NCI-H128 (cell line): Measurements from ENCODE around the gene PHLDA1.
"Not testable (repeated sequence)": the region's sequence is repeated elsewhere in the genome, so short reads cannot be mapped to it uniquely, and the experiment has no call there.

ENCODE experiments used
- DNase-seq: peaks from one replicate; lab custom pipeline; 2025; ENCODE audit not compliant: unreplicated experiment; lab: John Stamatoyannopoulos, UW

Gene PHLDA1

DNA sequence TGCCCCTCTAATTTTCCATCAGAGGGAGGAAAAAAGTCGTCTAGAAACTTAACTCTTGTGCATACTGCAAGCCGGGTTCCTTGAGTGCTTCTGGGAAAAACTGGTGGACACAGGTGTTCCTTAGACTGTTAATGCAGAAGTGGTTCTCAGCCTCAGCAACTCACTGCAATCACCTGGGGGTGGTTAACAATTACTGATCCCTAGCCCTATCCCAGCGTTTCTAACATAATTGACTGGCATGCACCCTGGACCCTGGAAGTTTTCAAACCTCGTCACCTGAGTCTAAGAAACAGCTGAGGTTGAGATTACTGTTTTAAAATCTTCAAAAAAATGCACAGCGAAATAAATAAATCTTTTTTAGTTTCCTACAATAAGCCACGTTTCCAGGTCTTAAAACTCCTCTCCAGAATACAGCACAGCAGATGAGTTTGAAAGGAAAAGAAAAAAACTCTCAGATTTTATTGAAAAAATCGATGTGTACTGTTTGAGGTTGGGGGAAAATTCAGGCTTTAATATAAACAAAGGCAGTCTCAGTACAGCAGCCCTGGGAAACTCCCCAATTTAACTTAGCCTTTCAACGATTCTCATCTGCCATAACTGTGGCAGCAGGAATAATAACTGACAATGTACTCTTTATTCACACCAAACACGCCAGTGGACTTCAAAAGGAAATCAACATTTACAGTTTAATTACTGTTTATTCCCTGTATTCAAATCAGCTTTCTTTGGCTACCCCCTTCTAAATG, 45.4 kb downstream of the PHLDA1 start:
- no peak for DNase-seq

DNA sequence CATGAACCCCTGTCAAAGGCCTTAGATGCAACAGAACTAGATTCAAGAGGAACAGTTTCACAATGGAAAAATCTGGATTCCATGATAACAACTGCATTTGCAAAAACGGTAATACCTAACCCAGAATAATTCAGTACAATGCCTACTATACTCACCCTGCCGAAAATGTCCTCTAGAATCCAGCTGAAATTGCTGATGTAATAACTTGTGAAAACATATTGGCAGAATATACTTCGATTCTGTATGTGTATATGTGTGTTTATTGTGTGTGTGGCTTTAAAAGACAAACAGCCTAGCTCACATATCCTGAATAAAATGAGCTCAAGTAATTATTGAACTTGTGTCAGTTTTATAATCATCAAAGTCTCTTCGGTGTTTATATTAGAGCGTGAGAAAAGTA, 46.0 kb downstream of the PHLDA1 start:
- DNase-seq: no peak

DNA sequence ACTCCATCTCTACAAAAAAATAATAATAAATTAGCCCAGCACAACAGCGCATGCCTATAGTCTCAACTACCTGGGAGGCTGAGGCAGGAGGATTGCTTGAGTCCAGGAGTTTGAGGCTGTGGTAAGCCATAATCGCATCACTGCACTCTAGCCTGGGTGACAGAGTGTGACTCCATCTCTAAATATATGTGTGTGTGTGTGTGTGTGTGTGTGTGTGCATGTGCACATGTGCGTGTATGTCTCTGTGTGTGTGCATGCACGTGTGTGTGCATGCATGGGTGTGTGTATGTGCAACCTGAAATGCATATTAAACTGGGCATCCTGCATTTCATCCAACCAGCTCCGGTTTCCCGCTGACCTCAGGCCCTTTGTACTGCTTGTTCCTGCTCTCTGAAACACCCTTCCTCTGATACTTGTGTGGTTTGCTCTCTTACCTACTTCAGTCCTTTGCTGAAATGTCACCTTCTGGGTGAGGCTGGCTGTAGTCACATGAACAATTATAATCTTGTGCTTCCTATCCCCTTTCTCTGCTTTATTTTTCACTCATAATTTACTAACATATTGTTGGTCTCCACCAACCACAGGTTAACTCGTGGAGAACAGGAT, 46.9 kb downstream of the PHLDA1 start:
- DNase-seq: no peak

DNA sequence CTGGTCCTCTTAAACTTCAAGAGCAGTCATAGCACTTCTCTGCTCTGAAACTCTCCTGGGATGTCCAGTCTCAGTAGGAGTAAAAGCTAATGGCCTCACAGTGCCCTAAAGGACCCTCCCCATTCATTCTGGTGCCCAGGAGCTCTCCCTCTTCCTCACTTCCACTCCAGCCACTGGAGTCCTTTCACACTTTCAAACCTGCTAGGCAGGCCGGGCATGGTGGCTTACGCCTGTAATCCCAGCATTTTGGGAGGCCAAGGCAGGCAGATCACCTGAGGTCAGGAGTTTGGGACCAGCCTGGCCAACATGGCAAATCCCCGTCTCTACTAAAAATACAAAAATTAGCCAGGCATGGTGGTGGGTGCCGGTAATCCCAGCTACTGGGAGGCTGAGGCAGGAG, 47.7 kb downstream of the PHLDA1 start:
- DNase-seq: not testable (repeated sequence)

DNA sequence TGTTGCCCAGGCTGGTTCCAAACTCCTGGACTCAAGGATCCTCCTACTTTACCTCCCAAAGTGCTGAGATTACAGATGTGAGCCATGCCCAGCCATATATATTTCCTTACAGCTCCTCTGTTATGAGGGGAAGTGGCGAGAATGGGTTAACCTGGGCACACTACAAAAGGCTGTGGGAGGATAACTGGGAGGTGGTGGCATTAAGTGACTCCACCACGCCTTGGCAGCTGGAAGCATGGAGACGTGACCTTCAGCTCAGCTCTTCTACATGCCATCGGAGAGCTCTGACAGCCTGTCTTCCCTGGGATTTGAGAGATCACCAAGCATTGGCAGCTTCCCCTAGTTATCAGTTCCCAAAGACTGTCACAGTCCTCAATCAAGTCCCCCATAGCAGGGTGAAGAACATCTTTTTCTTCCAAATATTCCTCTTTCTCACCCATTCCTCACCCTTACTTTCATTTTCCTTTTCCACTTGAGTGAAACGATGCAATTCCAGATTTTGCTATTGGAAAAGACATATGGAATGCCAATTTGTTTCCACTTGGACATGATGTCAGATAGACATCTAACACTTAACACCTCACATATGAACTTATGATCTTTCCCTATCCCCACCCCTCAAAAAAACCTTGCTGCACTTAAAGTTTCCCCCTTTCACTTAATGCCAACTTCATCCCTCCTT, 48.5 kb downstream of the PHLDA1 start:
- no peak for DNase-seq

DNA sequence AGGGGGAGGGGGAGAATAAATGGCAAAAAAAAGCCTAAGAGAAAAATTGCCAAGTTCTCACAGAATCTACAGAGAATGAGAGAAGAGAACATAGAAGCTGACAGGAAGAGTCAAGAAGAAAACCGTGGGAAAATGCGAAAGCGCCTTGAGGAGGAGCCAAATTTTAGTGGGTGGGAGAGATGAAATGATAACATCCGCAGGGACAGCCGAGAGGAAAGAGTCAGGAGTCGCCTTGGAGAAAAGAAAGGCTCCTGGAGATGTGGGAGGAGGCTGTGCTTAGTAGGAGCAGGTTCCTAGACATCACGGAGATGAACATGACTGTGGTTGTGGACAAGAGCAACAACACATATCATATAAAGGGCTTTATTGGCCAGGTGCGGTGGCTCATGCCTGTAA, 49.4 kb downstream of the PHLDA1 start:
- no peak for DNase-seq

DNA sequence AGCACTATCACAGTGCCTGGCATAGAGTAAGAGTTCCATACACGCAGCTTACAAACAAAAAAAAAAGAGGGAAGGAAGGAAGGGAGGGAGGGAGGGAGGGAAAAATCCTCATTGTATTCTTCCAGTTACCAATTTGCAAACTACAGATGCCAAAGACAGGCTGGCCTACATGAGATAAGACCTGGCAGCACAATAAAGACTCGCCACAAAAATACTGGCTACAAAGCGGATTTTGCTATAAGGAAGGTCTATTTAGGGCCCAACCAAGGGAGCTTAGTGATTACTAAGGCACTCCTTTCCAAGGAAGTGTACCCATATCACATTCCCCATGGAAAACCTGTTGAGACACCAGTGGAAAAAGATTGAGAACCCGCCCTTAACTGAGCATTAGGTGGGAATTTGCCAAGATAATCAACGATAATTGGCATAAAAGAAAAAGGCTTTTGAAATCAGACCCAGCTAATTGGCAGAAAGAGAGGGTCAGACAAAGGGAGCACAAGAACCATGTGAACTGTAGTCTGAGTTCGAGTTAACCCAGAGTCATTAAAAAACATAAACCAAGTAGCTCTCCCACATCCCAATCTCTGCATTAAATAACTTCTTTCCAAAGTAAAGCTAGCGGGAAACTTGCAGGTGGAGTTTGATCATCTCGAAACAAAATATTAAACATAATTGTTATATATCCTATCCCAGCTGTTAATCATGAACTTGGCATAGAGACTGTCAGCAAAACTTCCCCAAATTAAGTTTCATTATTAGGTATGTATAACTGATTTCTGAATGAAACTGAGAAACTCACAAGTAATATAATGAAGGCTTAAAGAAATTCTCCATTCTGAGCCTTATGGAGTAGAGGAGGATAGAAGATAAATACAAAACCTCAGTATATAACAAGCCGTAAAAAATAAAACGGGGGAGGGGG, 50.1 kb downstream of the PHLDA1 start:
- no peak for DNase-seq

DNA sequence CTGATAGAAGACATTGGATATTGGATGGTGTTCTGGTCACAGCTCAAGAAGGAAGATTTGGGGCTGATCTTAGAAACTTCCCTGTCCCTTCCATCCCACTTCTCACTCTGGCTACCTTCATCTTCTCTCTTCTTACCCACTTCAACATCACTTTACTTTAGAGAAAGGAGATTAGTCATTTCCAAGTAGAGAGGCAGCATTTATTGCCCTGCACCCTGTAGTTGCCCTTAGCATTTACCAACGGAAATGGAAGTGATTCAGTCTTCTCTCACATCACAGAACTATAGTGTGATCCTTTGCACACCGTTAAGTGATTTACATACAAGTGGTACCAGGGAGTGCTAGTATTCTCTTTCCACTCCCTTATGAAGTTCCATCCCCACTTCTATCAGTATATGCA, 52.4 kb downstream of the PHLDA1 start:
- no peak for DNase-seq

DNA sequence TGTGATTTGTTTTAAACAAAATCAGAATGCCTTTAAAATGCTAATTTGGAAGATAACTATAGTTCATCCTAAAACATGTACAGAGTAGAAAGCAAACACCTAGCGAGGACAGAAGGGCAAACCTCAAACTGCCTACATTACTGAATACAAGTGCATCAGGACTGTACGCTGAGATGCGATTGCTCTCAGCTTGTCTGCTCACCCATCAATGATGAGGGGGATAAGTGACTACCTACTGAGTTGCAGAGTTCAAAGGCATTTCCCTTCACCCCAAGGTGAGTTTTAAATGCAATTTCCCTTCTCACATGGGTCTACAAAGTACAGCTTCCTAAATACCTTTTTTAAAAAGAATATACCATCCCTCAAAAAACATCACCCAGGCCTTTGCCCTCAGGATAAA, 52.9 kb downstream of the PHLDA1 start:
- DNase-seq: no peak

DNA sequence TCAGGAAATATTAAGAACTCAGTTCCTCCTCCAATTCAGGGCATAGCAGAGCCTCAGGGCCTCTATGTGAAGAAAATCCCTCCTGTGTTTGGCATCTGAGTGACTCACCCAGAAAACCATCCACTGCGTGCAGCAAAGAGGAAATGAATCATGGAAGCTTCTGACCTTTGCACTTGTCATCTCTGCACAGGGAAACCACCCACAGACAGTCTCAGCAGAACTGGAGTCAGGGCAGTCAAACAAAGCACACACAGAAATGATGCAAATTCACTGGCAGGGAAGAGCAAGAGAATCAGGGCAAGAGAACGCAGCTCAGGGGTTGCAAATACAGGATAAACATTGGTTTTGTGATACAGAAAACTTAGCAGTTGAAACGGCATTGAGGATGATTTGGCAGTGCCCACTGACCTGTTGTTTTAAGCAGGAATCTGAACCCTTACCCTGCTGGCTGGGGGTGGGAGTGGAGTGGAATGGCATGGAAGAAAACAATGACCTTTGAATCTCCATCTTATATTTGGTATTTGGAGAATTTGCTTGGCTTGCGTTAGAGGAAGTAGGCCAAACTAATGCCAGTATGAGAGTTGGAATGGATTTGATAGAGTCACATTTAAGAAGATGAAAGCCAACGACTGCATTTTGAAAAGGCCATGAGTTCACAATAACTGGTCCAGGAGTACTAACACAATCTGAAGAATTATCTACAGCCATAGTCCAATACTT, 53.5 kb downstream of the PHLDA1 start:
- DNase-seq: no peak

DNA sequence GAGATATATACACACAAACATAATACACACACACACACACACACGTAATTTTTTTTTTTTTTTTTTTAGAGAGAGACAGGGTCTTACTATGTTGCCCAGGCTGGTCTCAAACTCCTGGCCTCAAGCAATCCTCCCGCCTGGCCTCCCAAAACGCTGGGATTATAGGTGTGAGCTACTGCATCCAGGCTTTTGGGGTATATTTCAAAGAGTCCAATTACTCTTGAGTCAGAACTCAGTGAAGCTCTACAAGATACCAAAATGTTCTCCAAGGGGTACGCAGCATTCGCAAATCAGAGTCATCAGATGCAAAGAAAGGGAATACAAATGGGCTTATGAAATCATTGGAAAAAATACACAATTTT, 54.0 kb downstream of the PHLDA1 start:
- DNase-seq: no peak

DNA sequence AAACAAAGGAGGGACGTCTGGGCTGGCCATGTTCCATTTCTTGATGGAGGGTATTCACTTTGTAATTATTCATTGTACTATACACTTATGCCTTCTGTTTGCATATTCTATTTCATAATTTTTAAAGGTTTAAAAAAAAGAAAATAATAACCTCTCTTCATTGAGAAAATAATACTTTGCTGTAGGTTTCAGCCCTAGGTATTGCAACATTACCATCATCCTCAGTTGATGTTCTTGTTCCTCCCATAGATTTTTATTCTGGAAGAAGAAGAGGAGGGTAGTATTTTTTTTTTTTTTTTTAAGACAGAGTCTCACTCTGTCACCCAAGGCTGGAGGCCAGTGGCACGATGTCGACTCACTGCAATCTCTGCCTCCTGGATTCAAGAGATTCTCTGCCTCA, 54.7 kb downstream of the PHLDA1 start:
- no peak for DNase-seq

DNA sequence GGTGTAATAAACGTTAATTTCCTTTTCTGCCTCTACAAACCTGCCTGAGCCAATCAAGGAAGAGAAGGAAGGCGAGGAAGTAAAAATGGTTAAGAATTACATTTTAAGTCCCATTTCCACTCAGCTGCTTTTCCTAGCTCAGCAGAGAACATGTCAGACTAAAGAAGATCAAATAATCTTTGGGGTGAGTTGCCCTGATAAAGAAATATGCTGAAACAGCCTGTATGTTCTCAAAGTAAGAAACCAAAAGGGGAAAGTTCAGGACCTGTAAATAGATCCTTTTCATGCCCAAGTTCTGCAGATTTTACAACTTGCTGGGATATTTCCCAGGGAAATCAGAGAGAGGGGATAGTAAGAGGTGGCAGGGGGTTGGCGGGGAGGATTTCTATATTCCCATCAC, 55.5 kb downstream of the PHLDA1 start:
- DNase-seq: no peak

DNA sequence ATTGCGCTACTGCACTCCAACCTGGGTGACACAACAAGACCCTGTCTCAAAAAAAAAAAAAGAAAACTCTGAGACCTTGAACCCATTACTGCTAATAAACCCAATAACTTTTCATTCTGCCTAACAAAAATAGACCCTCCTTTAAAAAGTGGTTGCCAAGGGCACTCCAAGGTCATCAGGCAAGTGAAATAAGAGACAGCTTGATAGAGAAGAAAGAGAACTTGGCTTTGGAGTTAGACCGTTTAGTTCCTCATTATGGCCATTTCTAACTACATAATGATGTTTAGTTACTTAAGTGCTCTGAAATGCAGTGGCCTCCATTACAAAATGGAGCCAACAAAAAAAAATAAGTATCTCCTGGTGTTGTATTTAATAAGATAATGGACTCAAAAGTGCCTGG, 55.9 kb downstream of the PHLDA1 start:
- DNase-seq: no peak
